HepG2 (cell line): Measurements from ENCODE around the gene TAF6L. TPM values are rescaled to one million over a fixed set of nuclear protein-coding genes. Genes with fewer than 3 reads are reported as not detected.

Experiments
- CBFB ChIP-seq: sonication (generic); formaldehyde crosslinking; IDR thresholded peaks from 2 replicates; pipeline ENCODE4 v1.4.0; 2020; ENCODE audit warnings: missing genetic modification reagents
- HES4 ChIP-seq: sonication (generic); formaldehyde crosslinking; IDR thresholded peaks from 2 replicates; pipeline ENCODE4 v1.9.0; 2021; ENCODE audit warnings: mild to moderate bottlenecking, missing genetic modification reagents, borderline replicate concordance
- HMG20B ChIP-seq: conservative IDR thresholded peaks from 2 replicates; pipeline ENCODE4 v1.6.1; 2016; ENCODE audit warnings: missing genetic modification reagents, missing compliant biosample characterization
- MED1 ChIP-seq: sonication (generic); formaldehyde crosslinking; IDR thresholded peaks from 2 replicates; pipeline ENCODE4 v1.4.0; 2020; ENCODE audit warnings: missing genetic modification reagents
- NR2F2 ChIP-seq: IDR thresholded peaks from 2 replicates; pipeline ENCODE4 v1.6.1; 2012; ENCODE audit warnings: low read depth, inconsistent platforms, borderline replicate concordance
- REL ChIP-seq: sonication (generic); formaldehyde crosslinking; conservative IDR thresholded peaks from 2 replicates; pipeline ENCODE4 v1.8.0; 2022; ENCODE audit warnings: mild to moderate bottlenecking, missing genetic modification reagents, moderate library complexity
- SMAD9 ChIP-seq: sonication (generic); formaldehyde crosslinking; IDR thresholded peaks from 2 replicates; pipeline ENCODE4 v1.5.1; 2020; ENCODE audit warnings: mild to moderate bottlenecking, missing genetic modification reagents
- SMARCE1 ChIP-seq: fragments of 450-650 bp; IDR thresholded peaks from 2 replicates; pipeline ENCODE4 v1.6.1; 2017; ENCODE audit warnings: borderline replicate concordance
- TAF1 ChIP-seq: sonication (generic); formaldehyde crosslinking; IDR thresholded peaks from 2 replicates; pipeline ENCODE4 v1.4.0; 2020; ENCODE audit warnings: missing genetic modification reagents
- ZNF124 ChIP-seq: sonication (generic); formaldehyde crosslinking; IDR thresholded peaks from 2 replicates; pipeline ENCODE4 v1.4.0; 2020; ENCODE audit warnings: missing genetic modification reagents
- ZNF317 ChIP-seq: sonication (generic); formaldehyde crosslinking; IDR thresholded peaks from 2 replicates; pipeline ENCODE4 v1.5.0; 2020; ENCODE audit warnings: mild to moderate bottlenecking, missing genetic modification reagents
- polyA plus RNA-seq, 8 experiments: library from polyadenylated mRNA; depleted of rRNA in 3 of 8; stranded (reverse) in 7 of 8; unstranded in 1 of 8; fragments of >200 nt; fragmentation: Illumina TruSeq in 4 of 8; extraction: Trizol in 4 of 8; gene quantifications; 2 replicates each; pipeline versions ENCODE4 v1.2.1 to v1.2.3, GENCODE V29; 2011 to 2016; ENCODE audit warnings: low read depth in 4 of 8, missing spikeins in 1 of 8, mixed read lengths in 1 of 8; ENCODE audit not compliant: insufficient read depth in 1 of 8
- total RNA-seq, 5 experiments: library from RNA; depleted of rRNA; stranded (reverse); fragments of >200 nt; fragmentation: Illumina TruSeq; extraction: Trizol; gene quantifications; 2 replicates each; pipeline ENCODE4 v1.2.3, GENCODE V29; 2016; ENCODE audit warnings: low read depth in 1 of 5
- TF ChIP-seq, protein P1 (sequence below): sonication (generic); formaldehyde crosslinking; IDR thresholded peaks from 2 replicates; pipeline ENCODE4 v1.5.1; 2020; ENCODE audit warnings: missing genetic modification reagents, mild to moderate bottlenecking, borderline replicate concordance
- TF ChIP-seq, protein P2 (sequence below): sonication (generic); formaldehyde crosslinking; IDR thresholded peaks from 2 replicates; pipeline ENCODE4 v1.4.0; 2020; ENCODE audit warnings: low read depth, missing genetic modification reagents
- TF ChIP-seq, protein P3 (sequence below): sonication (generic); formaldehyde crosslinking; IDR thresholded peaks from 2 replicates; pipeline ENCODE4 v1.4.0; 2020; ENCODE audit warnings: missing genetic modification reagents
- TF ChIP-seq, protein P4 (sequence below): IDR thresholded peaks from 2 replicates; pipeline ENCODE4 v1.6.1; 2012; ENCODE audit warnings: low read length, improper control_type of control experiment
- TF ChIP-seq, protein P5 (sequence below): IDR thresholded peaks from 2 replicates; pipeline ENCODE4 v1.6.1; 2016

The TAF6L gene
- total and polyA plus RNA-seq, 2 of the 13 experiments (the other 11 are each of a cell fraction or from before 2014, with no cell fraction given) = 12.6 to 19.4 TPM

DNA sequence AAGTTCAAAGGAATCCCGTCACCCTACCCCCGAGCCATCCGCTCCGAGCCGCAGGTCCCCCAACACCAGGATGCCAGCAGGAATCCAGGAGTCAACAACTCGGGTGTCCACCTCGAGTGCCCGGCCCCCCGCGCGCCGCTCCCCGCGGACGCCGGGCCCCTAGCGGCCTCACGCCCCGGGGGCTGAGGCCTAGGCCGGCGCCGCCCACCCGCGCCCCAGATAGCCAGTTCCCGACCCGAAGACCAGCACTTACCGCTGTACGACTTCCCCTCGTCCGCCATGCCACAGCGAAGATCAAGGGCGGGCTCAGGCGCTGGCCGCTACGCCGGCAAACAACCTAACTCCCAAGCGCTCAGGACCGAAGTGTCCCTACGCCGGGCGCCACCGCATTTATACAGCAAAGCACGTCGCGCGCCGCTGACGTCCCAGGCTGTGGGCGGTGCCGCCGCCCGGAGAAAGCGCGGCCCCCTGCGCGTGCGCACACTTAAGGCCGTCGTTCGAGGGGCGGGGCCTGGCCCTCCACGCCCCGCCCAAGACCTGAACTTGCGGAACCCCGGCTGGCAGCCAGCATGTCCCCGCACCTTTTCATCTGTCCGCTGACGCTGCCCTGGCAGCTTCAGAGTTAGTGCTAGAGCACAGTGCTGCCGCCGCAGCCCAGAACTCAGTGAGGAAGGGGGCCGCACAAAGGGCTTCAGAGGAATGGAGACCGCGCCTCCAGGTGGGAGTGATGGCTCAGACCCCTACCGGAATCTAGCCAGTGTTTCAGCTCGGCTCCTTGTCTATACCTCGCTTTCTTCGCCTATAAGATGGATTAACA, 34.1 kb downstream of the TAF6L start, which contains the start of gene NXF1 (continued):
- TF ChIP-seq, protein P1, sequence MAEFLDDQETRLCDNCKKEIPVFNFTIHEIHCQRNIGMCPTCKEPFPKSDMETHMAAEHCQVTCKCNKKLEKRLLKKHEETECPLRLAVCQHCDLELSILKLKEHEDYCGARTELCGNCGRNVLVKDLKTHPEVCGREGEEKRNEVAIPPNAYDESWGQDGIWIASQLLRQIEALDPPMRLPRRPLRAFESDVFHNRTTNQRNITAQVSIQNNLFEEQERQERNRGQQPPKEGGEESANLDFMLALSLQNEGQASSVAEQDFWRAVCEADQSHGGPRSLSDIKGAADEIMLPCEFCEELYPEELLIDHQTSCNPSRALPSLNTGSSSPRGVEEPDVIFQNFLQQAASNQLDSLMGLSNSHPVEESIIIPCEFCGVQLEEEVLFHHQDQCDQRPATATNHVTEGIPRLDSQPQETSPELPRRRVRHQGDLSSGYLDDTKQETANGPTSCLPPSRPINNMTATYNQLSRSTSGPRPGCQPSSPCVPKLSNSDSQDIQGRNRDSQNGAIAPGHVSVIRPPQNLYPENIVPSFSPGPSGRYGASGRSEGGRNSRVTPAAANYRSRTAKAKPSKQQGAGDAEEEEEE = no peak
- peak; percentile 96 for TF ChIP-seq ZNF124 (CRISPR knock-in tag)
- TF ChIP-seq SMAD9 (CRISPR knock-in tag) = no peak; the same call in 1 of the 2 replicates
- TF ChIP-seq, protein P2, sequence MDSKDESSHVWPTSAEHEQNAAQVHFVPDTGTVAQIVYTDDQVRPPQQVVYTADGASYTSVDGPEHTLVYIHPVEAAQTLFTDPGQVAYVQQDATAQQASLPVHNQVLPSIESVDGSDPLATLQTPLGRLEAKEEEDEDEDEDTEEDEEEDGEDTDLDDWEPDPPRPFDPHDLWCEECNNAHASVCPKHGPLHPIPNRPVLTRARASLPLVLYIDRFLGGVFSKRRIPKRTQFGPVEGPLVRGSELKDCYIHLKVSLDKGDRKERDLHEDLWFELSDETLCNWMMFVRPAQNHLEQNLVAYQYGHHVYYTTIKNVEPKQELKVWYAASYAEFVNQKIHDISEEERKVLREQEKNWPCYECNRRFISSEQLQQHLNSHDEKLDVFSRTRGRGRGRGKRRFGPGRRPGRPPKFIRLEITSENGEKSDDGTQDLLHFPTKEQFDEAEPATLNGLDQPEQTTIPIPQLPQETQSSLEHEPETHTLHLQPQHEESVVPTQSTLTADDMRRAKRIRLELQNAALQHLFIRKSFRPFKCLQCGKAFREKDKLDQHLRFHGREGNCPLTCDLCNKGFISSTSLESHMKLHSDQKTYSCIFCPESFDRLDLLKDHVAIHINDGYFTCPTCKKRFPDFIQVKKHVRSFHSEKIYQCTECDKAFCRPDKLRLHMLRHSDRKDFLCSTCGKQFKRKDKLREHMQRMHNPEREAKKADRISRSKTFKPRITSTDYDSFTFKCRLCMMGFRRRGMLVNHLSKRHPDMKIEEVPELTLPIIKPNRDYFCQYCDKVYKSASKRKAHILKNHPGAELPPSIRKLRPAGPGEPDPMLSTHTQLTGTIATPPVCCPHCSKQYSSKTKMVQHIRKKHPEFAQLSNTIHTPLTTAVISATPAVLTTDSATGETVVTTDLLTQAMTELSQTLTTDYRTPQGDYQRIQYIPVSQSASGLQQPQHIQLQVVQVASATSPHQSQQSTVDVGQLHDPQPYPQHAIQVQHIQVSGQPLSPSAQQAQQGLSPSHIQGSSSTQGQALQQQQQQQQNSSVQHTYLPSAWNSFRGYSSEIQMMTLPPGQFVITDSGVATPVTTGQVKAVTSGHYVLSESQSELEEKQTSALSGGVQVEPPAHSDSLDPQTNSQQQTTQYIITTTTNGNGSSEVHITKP = no peak; the same call in 1 of the 2 replicates
- peak; percentile 70 for TF ChIP-seq MED1
- peak; percentile 51; the same call in 1 of the 2 replicates for TF ChIP-seq HMG20B (CRISPR knock-in tag)
- peak; percentile 57; the same call in 1 of the 2 replicates for TF ChIP-seq REL
- peak; percentile 77; the same call in 1 of the 2 replicates for TF ChIP-seq ZNF317 (CRISPR knock-in tag)
- peak; percentile 95 for TF ChIP-seq HES4 (CRISPR knock-in tag)
- TF ChIP-seq CBFB = peak; percentile 87
- peak; percentile 55; the same call in 1 of the 2 replicates for TF ChIP-seq NR2F2
- peak; percentile 99 for TF ChIP-seq TAF1
- TF ChIP-seq, protein P3, sequence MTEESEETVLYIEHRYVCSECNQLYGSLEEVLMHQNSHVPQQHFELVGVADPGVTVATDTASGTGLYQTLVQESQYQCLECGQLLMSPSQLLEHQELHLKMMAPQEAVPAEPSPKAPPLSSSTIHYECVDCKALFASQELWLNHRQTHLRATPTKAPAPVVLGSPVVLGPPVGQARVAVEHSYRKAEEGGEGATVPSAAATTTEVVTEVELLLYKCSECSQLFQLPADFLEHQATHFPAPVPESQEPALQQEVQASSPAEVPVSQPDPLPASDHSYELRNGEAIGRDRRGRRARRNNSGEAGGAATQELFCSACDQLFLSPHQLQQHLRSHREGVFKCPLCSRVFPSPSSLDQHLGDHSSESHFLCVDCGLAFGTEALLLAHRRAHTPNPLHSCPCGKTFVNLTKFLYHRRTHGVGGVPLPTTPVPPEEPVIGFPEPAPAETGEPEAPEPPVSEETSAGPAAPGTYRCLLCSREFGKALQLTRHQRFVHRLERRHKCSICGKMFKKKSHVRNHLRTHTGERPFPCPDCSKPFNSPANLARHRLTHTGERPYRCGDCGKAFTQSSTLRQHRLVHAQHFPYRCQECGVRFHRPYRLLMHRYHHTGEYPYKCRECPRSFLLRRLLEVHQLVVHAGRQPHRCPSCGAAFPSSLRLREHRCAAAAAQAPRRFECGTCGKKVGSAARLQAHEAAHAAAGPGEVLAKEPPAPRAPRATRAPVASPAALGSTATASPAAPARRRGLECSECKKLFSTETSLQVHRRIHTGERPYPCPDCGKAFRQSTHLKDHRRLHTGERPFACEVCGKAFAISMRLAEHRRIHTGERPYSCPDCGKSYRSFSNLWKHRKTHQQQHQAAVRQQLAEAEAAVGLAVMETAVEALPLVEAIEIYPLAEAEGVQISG = peak; percentile 91
- TF ChIP-seq, protein P4, sequence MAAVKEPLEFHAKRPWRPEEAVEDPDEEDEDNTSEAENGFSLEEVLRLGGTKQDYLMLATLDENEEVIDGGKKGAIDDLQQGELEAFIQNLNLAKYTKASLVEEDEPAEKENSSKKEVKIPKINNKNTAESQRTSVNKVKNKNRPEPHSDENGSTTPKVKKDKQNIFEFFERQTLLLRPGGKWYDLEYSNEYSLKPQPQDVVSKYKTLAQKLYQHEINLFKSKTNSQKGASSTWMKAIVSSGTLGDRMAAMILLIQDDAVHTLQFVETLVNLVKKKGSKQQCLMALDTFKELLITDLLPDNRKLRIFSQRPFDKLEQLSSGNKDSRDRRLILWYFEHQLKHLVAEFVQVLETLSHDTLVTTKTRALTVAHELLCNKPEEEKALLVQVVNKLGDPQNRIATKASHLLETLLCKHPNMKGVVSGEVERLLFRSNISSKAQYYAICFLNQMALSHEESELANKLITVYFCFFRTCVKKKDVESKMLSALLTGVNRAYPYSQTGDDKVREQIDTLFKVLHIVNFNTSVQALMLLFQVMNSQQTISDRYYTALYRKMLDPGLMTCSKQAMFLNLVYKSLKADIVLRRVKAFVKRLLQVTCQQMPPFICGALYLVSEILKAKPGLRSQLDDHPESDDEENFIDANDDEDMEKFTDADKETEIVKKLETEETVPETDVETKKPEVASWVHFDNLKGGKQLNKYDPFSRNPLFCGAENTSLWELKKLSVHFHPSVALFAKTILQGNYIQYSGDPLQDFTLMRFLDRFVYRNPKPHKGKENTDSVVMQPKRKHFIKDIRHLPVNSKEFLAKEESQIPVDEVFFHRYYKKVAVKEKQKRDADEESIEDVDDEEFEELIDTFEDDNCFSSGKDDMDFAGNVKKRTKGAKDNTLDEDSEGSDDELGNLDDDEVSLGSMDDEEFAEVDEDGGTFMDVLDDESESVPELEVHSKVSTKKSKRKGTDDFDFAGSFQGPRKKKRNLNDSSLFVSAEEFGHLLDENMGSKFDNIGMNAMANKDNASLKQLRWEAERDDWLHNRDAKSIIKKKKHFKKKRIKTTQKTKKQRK = no peak
- TF ChIP-seq, protein P5, sequence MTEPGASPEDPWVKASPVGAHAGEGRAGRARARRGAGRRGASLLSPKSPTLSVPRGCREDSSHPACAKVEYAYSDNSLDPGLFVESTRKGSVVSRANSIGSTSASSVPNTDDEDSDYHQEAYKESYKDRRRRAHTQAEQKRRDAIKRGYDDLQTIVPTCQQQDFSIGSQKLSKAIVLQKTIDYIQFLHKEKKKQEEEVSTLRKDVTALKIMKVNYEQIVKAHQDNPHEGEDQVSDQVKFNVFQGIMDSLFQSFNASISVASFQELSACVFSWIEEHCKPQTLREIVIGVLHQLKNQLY = no peak; the same call in none of the 2 replicates
- no peak for TF ChIP-seq SMARCE1
